Posterior cingulate gyrus (tissue), 11 donors: ENCODE measurements around the gene KIRREL3.
A peak's percentile ranks its signal among the peaks of the same experiment; 100 is the strongest.

ENCODE experiments used
- DNase-seq, 10 donors: peaks; one replicate each; pipeline versions ENCODE4 v3.0.0 to v3.0.0-alpha.2; 2020 to 2021; ENCODE audit warnings: mixed read lengths in 3 of 10
- intact Hi-C: fragments of 100-400 bp; cut with DNase I; formaldehyde crosslinking; loops from one replicate; pipeline ENCODE4 v1.15.1; 2023

KIRREL3 gene

DNA sequence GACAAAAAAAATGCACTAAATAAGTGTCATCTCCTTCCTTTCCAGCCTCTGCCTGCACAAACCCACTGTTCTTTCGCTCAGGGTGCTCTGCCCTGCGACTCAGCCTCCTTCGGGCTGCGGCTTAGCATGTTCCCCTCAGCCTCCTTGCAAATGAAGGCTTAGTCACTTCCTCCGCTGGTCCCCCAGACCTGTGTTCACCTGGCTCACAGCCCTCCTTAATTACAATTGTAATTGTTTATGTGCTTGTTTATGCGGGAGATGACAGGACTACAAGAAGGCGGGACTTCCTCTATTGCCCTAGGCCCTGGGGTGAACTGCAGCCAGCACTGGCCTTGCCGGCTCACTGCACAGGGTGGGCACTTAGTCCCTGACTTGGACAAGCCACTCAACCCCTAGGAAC lies 303.6 kb downstream of the KIRREL3 start:
- intact Hi-C loops, result no loop called here
- DNase-seq, result no peak

DNA sequence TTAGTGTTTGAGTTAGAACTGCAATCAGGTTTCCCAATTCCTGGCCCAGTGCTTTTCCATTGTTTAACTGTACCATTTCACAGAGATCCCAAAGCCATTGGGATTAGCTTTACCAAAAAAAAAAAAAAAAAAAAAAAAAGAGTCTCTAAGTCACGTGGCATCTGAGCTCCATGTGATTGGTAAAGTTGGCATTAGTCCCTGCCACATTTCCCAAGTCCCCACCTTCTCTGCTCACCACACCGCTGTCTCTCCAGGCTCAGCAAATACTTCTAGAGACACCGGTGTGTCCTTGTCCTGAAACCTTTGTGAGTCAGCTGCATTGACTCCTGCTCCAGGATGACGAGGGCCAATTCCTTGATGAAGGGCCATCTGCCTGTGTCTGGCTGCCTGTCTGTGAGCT lies 305.3 kb downstream of the KIRREL3 start:
- no peak for DNase-seq
- intact Hi-C loops, result no loop called here

DNA sequence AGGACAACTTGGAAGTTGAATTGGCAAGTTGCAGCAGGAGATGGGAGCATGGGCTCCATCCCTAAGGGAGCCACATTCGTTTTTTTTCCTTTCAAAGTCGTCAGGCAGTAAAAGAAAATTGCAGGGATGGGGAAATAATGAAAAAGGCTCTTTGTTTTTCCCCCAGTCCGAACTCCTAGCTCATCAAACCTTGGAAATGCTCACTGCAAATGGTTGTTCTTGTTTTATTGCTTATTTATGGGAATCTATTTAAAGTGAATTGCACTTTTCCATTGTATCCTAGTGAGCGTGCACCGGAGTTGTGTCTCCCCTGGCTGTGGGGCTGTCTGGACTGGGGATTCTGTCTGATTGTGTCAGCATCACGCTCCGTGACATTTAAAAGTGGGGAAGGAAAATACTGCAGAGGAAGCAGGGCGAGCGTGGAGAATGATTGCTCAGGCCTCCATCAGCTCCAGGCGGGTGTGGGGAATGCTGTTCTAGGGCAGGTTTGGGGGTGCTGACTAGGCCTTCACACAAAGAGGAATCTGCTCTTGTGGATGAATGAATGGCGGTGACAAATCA lies 306.4 kb downstream of the KIRREL3 start:
- DNase-seq, result no peak
- intact Hi-C loops, result no loop called here

DNA sequence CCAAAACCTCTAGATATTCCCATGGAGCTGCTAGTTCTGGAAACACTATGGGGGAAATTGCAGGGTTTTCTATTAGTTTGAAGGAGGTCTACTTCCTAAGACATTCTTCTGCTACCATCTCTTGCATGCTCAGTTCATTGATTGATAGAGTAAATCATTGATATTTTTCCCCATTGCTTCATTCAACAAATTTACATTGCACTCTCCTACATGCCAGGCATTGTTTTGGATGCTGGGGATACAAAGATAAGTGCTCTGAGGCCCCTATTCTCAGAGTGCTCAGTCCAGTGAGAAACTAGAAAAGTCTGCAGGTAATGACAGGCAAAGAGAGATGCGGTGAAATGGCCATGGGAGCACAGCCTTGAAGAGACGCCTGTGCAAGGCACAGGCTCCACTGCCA lies 313.1 kb downstream of the KIRREL3 start:
- intact Hi-C loops, result no loop called here

DNA sequence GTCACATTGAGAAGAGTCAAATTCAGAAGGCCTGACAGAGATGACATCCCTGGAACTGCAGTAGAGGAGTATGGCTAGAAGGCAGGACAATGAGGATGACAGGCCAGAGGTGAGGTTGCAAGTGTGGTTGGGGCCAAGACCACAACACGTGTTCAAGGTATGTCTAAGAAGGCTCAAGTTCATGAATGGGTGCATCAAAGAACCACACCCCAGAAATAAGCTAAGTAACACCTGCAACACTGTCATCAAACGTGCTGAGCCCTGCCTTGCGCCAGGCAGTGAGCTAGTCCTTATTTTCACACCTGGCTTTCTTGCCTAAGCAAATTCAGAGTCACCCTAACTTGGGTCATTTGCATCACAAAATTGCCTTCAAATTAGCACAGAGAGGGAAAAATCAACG lies 313.6 kb downstream of the KIRREL3 start:
- intact Hi-C loops, result no loop called here
- no peak for DNase-seq

More for the DNA sequence above, 313.1 kb downstream of the KIRREL3 start:
- DNase-seq, result no peak

DNA sequence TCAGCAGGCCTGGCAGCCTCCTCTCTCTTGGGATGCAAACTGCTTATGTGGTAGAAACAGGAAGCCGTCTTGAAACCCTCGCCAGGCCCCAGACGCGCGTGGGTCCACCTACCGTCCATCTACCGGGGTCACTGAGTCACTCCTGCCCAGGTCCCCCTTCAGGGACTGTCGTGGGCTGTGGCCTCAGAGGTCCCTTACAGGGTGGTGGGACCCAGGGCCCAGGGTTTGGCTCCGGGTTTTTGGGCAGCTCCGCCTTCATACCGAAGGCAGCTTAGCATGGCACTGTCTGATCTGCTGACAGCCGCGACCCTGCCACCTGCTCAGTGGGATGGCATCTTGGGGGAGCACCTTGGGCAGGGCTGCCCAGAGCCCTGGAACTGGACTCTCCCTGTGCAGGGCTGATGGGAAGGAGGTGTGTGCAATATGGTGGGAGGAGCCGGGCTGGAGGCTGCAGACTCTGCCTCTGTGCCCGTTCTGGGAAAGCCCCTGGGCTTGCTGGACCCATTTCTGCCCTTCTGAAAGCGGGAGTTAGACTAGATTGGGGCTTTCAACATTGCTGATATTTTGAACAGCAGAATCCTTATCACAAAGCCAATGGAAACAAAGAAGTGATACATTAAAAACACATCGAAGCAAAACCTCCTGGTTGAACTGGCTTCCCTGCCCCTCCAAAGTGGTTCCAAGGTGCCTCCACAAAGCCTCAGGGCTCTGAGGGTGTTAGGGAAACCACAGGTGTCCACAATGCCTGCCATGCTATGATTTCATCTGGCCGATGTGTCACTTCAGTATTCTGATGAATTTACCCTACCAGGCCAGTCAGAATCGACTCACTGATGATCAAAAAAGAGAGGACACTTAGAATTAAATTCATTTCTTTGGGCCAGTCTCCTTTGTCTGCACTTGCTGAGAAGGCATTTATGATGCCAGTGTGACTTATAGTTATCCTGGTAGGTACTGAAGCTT lies 316.5 kb downstream of the KIRREL3 start:
- peak in 1 of 10 donors; percentile 84 for DNase-seq
- intact Hi-C loops, result no loop called here

DNA sequence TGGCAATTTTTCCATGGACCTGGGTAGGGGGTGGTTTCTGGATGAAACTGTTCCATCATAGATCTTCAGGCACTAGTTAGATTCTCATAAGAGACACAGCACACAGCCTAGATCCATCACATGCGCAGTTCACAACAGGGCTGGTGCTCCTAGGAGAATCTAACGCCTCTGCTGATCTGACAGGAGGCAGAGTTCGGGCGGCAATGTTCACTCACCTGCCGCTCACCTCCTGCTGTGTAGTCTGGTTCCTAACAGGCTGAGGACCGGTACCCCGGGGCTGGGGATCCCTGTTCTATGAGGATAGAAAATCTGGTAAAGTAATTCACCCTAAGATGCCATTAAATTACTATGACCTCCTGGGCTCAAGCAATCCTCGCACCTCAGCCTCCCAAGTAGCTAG lies 318.0 kb downstream of the KIRREL3 start:
- peak in 1 of 10 donors; percentile 57 for DNase-seq
- intact Hi-C loops, result no loop called here

DNA sequence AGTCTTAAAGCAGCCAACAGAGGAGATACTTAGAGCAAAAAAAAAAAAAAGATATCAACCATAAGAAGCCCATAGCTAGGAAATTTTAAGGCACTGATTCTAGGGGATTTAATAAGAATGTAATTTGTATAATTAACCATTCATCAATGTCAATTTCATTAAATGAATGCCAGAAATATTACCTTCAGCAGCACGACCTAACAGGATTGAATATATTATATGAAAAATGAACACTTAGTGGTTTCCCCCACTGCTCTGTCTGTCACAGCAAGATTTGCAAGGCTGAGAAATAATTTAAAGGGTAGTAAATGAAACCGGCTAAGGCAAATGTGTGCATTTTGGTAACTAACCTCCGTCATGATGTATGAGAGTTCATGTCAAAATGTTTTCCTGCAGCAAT lies 319.9 kb downstream of the KIRREL3 start:
- DNase-seq, result no peak
- intact Hi-C loops, result no loop called here

DNA sequence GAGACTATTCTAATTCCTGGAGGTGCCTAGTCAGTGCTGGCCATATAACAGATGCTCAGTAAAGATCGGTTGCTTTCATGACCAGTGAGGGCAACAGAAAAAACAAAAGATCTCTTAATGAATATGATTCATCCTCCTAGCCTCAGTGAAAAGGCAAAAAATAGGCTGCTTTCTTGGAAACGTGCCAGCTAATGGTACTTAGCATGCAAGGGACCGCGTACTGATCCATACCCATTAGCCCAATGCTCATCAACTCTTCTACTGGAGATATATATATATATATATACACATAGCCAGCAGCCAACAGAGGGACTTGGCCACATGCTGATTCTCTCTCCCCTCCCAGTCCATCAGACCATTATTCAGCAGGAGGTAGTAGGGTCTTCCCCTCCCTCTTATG lies 320.4 kb downstream of the KIRREL3 start:
- intact Hi-C loops, result no loop called here

DNA sequence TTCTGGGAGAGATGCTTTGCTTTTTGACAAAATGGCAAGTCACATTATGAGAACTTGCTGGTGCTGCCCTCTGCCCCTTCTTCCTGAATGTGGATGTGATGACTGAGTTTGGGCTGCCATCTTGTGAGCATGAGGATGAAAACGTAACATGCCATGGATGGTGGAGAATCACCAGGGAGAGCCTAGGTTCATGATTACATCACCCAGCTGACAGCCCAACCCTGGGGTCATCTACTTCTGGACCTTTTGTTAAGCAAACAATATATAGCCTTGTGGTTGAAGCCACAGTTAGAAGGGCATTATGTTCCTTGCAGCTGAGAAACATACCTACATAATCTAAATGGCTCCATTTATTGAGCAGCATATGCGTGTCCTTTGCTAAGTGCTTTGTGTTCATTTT lies 321.5 kb downstream of the KIRREL3 start:
- intact Hi-C loops, result no loop called here
- DNase-seq, result no peak

More for the DNA sequence above, 320.4 kb downstream of the KIRREL3 start:
- DNase-seq, result no peak

DNA sequence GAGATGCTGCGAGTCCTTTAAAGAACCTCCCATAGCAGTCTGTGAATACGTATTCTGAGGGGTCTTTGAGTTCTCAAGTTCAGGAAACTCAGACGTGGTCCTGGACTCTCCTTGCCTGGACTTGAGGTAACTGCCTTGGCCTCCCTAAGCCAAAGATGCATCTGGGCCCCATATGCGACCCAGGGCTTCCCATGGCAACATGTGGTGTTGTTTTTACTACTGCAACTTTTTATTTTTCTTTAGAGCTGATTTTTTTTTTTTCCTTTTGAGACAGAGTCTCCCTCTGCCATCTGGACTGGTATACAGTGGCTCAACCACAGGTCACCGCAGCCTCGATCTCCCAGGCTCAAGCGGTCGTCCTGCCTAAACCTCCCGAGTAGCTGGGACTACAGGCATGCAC lies 324.0 kb downstream of the KIRREL3 start:
- no peak for DNase-seq
- intact Hi-C loops, result no loop called here

DNA sequence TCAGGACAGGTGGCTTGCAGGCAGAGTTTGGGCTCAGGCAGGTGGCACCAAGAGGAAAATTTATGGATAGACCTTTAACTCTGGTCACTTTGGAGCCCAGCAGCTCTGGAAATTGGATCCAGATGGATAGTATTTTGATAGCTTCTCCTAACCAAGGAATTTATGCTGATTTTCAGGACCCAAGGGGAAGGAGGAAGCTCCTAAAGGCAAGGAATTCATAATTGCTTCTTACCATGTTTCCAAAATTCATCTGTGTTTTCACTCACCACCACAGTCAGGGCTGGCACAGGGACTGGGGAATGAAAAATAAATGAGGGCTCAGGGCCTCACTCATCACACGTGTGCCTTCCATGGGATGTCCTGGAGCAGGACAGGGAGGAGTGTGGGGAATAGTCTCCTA lies 327.3 kb downstream of the KIRREL3 start:
- no peak for DNase-seq
- intact Hi-C loops, result no loop called here

DNA sequence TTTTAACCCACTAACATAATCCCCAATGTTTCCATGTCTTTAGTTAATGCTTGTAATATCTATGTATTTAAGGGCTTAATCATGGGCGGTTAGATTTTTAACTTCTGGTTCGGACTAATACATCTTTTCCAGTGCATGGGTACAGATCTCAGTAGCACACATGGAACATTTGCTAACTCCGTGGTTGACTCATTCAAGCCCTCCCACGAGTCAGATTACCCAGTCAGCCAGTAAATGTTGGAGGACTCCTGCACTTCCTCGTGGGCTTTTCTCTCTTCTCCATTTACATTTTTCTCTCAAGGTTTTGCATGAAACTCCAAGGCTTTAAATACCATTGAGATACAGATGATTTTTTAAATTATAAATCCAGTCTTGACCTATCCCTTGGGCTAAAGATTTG lies 331.2 kb downstream of the KIRREL3 start:
- intact Hi-C loops, result no loop called here
- peak in 1 of 10 donors; percentile 57 for DNase-seq

DNA sequence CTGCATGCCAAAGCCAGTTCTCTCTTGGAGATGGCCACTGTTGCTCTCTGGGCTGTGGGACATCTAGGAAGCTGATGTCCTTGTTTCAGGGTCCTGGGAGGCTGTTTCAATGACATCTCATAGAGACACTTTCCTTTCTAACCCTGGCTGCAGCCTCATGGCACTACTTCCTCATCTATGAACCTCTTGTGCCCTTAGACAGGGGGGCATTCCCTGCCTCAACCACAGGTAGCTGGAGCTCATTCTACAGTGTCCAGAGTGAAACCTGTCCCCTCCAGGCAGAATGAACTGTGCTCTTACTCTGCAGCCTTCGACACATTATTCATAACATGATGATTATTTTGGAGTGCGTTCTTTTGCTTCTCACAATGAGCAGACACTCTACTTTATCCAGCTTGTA lies 335.9 kb downstream of the KIRREL3 start:
- intact Hi-C loops, result no loop called here
- no peak for DNase-seq

DNA sequence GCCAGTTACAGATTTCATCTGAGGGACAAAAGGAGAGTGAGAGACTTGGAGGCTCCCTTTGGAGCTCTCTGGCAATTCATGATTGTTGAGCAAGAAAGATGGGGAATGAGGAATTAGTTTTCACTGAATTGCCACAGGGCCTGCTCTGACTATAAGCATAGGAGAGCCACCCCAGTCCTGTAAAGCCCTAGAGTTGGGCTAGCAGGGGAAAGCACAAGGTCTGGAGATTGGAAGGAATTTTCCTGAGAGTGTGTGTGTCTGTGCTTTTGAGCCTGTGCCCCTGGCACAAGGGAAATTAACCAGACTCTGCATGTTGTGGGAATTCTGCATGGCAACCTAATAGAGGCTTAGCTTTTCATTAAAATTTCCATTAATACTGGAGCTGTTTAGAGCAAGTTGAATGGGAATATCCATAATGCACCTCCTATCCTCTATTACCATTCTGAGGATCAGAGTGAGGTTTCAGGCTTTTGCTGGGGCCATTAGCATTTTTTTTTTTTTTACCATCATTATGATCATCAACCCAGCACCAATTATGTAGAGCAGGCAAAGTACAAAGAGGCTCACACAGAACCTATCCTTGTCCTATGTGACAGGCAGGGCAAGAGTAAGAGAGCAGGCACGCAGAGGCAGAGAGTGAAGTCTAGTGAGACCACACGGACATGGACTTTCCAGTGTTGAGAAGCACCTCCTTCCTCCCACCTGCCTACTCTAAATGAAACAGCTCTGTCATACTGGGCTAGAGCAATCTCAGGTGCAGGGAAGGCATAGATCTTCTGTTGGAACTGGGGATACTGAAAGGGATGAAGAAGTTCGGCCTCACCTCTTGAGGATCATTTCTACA lies 336.6 kb downstream of the KIRREL3 start:
- intact Hi-C loops, result no loop called here
- no peak for DNase-seq

DNA sequence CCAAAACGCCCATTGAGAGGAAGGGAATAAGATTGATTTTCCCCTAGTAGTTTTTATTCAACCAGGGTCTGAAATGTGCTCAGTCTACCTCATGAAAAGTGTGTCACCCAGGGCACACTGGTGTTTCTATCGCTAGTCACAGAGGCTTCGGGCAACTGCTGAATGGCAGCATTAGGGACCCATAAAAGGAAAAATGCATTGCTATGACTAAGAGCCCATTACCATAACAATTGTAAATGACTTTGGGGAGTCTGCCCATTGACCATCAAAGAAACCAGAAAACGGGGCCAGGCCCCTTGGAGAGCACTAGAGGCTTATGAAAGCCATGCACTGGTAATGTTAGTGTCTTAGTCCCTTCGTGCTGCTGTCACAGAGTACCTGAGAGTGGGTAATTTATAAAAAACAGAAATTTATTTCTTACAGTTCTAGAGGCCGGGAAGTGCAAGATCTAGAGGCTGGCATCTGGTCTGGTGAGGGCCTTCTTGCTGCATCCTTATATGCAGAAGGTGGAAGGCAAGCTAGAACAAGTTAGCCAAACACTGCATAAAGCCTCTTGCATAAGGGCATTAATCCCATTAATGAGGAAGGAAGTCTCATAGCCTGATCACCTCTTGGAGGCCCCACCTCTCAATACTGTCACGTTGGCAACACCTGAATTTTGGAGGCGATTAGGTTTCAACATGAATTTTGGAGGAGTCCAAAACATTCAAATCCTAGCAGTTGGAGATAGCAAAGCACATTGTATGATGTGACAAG lies 338.4 kb downstream of the KIRREL3 start:
- intact Hi-C loops, result no loop called here
- no peak for DNase-seq

DNA sequence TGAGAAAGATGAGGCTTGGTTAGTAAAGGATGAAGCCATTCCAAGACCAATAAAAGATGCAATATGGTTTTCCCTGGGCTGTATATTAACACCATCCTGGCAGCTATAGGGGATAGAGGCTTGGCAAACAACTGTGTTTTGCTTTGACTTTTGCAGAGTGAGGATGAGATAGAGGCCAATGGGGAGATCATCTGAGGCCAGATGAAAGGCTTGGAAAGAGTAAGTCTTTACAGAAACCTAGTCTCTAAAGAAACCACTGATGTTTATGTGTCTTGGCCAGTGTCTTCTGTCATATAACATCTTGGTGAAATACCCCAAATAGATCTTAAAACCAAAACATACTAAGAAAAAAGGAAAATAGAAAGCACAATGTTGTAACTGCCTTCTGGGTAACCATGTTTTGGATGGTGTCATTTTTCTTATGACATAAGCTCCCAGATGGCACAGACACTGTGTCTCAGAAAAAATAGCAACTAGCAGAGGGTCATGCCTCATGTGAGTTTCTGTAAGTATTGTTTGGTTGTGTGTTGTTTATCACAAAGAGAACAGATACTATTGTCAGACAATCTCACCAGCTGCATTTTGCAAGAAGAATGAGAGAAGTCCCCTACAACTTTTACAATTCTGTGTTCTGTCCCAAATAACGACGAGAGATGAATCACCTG lies 339.7 kb downstream of the KIRREL3 start:
- intact Hi-C loops, result no loop called here
- DNase-seq, result no peak

DNA sequence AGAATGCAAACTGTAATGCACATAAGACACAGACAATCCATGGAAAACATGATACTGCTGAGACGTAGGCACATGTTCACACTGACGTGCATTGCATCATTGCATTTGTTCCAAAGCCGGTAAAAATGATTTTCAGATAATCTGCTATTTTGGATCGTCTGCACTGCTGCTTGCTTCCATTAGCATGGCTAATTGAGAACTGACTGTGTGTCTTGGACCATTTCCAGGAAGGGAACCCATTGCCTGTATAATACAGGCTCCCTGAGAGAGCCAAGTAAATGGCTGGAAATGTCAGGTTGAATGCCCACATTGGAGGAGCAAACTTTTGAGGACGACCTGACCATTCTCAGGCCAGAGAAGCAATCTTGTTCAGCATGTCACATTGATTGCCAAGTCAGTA lies 340.2 kb downstream of the KIRREL3 start:
- DNase-seq, result no peak
- intact Hi-C loops, result no loop called here

DNA sequence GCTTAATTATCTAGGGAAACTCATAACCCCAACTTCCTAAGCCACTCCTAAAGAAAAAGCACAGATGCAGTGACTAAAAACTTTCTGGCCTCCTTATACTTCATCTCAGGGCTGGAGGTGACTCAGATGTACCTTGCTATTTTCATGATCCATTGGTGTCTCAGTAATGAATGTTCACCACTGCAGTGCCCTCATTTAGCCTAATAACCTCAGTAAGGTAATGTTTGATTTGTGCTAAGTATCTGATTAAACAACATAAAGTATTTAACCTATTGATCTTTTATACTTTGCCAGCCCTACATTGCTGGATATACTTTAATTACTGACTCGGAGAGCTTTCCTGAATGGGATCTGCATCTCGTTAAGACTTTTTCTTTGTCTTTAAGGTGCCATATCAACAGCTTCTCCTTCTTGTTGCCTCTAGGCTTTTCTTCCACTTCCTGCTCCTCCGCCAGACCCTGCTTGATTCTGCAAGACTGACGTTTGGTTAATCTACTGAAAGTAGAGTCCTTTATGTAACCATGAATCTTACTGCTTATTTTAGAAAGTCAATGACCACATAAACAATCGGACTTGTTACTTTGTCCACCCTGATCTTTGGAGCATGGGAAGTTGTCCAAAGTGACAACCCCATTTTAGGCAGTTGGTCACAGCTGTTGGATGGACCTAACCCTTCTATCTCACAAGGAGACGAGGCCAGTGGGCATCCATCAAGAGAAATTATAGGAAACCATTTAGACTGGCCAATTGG lies 342.1 kb downstream of the KIRREL3 start:
- intact Hi-C loops, result no loop called here
- DNase-seq, result no peak
